Lower lobe of right lung (tissue), 2 donors: ENCODE results near the gene MICAL3. TPM values are rescaled to one million over a fixed set of nuclear protein-coding genes. Genes with fewer than 3 reads are reported as not detected.
A peak's percentile ranks its signal among the peaks of the same experiment; 100 is the strongest.
"Not testable (repeated sequence)": the region's sequence is repeated elsewhere in the genome, so short reads cannot be mapped to it uniquely, and the experiment has no call there.

Source experiments
- ATAC-seq, 2 donors: fragments of 200-7000 bp; cut with Tn5 transposase; one replicate each; pipeline ENCODE4 v1.9.1; 2020 to 2022; ENCODE audit warnings: mild to moderate bottlenecking in 2 of 2, moderate library complexity in 2 of 2
- DNase-seq: peaks from one replicate; pipeline ENCODE4 v3.0.0-alpha.2; 2020
- H3K27ac ChIP-seq: fragments of 200-600 bp; one replicate; pipeline ENCODE4 v1.8.0; 2022
- H3K27me3 ChIP-seq: fragments of 200-600 bp; one replicate; pipeline ENCODE4 v1.8.0; 2022; ENCODE audit warnings: low read depth
- H3K36me3 ChIP-seq: fragments of 200-600 bp; one replicate; pipeline ENCODE4 v1.8.0; 2022; ENCODE audit warnings: mild to moderate bottlenecking
- H3K4me1 ChIP-seq: fragments of 200-600 bp; one replicate; pipeline ENCODE4 v1.8.0; 2022
- H3K4me3 ChIP-seq: fragments of 200-600 bp; one replicate; pipeline ENCODE4 v1.8.0; 2022; ENCODE audit warnings: mild to moderate bottlenecking
- H3K9me3 ChIP-seq: fragments of 200-600 bp; one replicate; pipeline ENCODE4 v1.8.0; 2022
- CTCF ChIP-seq: fragments of 200-600 bp; IDR thresholded peaks from one replicate; pipeline ENCODE4 v1.8.0; 2022; ENCODE audit warnings: antibody characterized with exemption, mild to moderate bottlenecking
- intact Hi-C: fragments of 100-400 bp; cut with DNase I; formaldehyde crosslinking; loops from one replicate; pipeline ENCODE4 v1.11.0; 2022
- total RNA-seq: library from RNA; stranded (reverse); fragmentation: NEBNext Ultra II Directional; extraction: Animal tissue kit (Norgen Biotek cat#: 25700); gene quantifications from one replicate; pipeline ENCODE4 v1.2.1, GENCODE V29; 2021
- donor health status: DM: no; HTN: yes; CAD: no; lungs with severe emphysema.

The MICAL3 gene
- total RNA-seq, 1 donor from 2014 or later: 23.5 TPM

GRCh38 chr22:18033204-18033998 lies 9.0 kb upstream of the MICAL3 start:
- Histone ChIP-seq H3K9me3 (no peaks in the 10 kb centered on the region), H3K27me3 (no peaks in the 10 kb centered on the region), H3K4me1 (no peaks in the 10 kb centered on the region), H3K4me3 (no peak overlapping the region), H3K36me3 (no peaks in the 10 kb centered on the region), H3K27ac (no peak overlapping the region)
- intact Hi-C loops: no loop called here
- ATAC-seq (no peak), DNase-seq (no peak)
- no peak for TF ChIP-seq CTCF

GRCh38 chr22:18032455-18033101 lies 8.2 kb upstream of the MICAL3 start:
- ATAC-seq: peak in 1 of 2 donors; percentile 25

GRCh38 chr22:18031695-18032454 lies 7.5 kb upstream of the MICAL3 start:
- DNase-seq: no peak

More at GRCh38 chr22:18032455-18033101, 8.2 kb upstream of the MICAL3 start:
- H3K27me3 ChIP-seq: no peaks in the 10 kb centered on the region
- DNase-seq: no peak
- H3K9me3 ChIP-seq: no peaks in the 10 kb centered on the region
- no peak overlapping the region for H3K4me3 ChIP-seq
- intact Hi-C loops: no loop called here
- no peak overlapping the region for H3K27ac ChIP-seq
- no peak for TF ChIP-seq CTCF
- H3K4me1 ChIP-seq: no peaks in the 10 kb centered on the region
- H3K36me3 ChIP-seq: no peaks in the 10 kb centered on the region

GRCh38 chr22:18029686-18030267 lies 5.4 kb upstream of the MICAL3 start:
- Histone ChIP-seq H3K27ac (no peak overlapping the region), H3K27me3 (peaks cover 18% of the 10 kb centered on the region), H3K36me3 (no peaks in the 10 kb centered on the region), H3K4me1 (peaks cover 1% of the 10 kb centered on the region), H3K9me3 (no peaks in the 10 kb centered on the region), H3K4me3 (no peak overlapping the region)
- ATAC-seq (no peak), DNase-seq (no peak)
- no peak for TF ChIP-seq CTCF
- intact Hi-C loops: no loop called here

More at GRCh38 chr22:18031695-18032454, 7.5 kb upstream of the MICAL3 start:
- no peak for TF ChIP-seq CTCF
- Histone ChIP-seq H3K4me1 (no peaks in the 10 kb centered on the region), H3K9me3 (no peaks in the 10 kb centered on the region), H3K36me3 (no peaks in the 10 kb centered on the region), H3K27ac (no peak overlapping the region), H3K4me3 (no peak overlapping the region), H3K27me3 (peaks cover 3% of the 10 kb centered on the region)
- intact Hi-C loops: no loop called here
- ATAC-seq: no peak

- Histone ChIP-seq H3K9me3 (no peaks in the 10 kb centered on the region), H3K27me3 (peaks cover 22% of the 10 kb centered on the region), H3K4me3 (no peak overlapping the region), H3K36me3 (no peaks in the 10 kb centered on the region), H3K27ac (no peak overlapping the region), H3K4me1 (peaks cover 8% of the 10 kb centered on the region)
- TF ChIP-seq CTCF: no peak
- ATAC-seq (no peak), DNase-seq (no peak)
- intact Hi-C loops: no loop called here
Observed at GRCh38 chr22:18028817-18029527, 4.6 kb upstream of the MICAL3 start.

GRCh38 chr22:18025898-18026297 lies 1.5 kb upstream of the MICAL3 start:
- H3K27me3 ChIP-seq: peaks cover 29% of the 10 kb centered on the region
- H3K4me3 ChIP-seq, H3K36me3 ChIP-seq, intact Hi-C loops, H3K27ac ChIP-seq, H3K9me3 ChIP-seq, ATAC-seq, DNase-seq: not testable (repeated sequence)
- peaks cover 13% of the 10 kb centered on the region for H3K4me1 ChIP-seq
